PC-9 (cell line): ENCODE data around the gene WDR59.

Source experiments
- EZH2 ChIP-seq: fragments of 200-600 bp; sonication (generic); IDR thresholded peaks from 2 replicates; pipeline ENCODE4 v1.8.0; 2017; ENCODE audit warnings: antibody characterized with exemption, low read depth
- TF ChIP-seq, protein P1 (sequence below): fragments of 200-600 bp; sonication (generic); conservative IDR thresholded peaks from 2 replicates; pipeline ENCODE4 v1.6.1; 2017; ENCODE audit warnings: mixed run types, antibody characterized with exemption, mild to moderate bottlenecking, moderate library complexity

DNA sequence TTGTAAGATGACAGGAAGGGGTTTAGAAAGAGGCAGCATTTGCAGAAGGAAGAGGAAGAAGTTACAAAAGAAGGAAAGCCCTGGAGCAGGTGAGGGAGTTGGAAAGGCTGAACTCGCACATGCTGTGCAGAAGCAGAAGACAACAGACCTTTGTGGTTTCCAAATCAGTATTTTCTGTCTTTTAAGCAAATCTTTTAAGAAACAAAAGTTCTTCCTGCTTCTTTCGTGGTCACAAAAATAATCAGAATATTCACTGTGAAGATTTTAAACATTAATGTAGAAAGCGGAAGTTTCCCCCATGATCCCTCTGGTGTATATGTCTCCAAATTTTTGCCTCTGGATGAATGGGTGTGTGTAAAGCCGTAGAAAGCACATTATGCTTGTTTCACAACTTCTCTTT lies 39.7 kb upstream of the WDR59 start:
- TF ChIP-seq, protein P1, sequence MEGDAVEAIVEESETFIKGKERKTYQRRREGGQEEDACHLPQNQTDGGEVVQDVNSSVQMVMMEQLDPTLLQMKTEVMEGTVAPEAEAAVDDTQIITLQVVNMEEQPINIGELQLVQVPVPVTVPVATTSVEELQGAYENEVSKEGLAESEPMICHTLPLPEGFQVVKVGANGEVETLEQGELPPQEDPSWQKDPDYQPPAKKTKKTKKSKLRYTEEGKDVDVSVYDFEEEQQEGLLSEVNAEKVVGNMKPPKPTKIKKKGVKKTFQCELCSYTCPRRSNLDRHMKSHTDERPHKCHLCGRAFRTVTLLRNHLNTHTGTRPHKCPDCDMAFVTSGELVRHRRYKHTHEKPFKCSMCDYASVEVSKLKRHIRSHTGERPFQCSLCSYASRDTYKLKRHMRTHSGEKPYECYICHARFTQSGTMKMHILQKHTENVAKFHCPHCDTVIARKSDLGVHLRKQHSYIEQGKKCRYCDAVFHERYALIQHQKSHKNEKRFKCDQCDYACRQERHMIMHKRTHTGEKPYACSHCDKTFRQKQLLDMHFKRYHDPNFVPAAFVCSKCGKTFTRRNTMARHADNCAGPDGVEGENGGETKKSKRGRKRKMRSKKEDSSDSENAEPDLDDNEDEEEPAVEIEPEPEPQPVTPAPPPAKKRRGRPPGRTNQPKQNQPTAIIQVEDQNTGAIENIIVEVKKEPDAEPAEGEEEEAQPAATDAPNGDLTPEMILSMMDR = no peak
- no peak for TF ChIP-seq EZH2
